DND-41 (cell line): ENCODE measurements around the gene LYRM1.
"Not testable (repeated sequence)": the region's sequence is repeated elsewhere in the genome, so short reads cannot be mapped to it uniquely, and the experiment has no call there.

Experiments
- ATAC-seq: fragments of 200-7000 bp; cut with Tn5 transposase; 3 replicates; pipeline ENCODE4 v1.9.1; 2021; ENCODE audit warnings: low read depth; ENCODE audit not compliant: insufficient read depth
- DNase-seq: peaks from one replicate; pipeline ENCODE4 v3.0.0-alpha.2; 2020
- H2AFZ ChIP-seq: 2 replicates; pipeline ENCODE4 v1.6.0; 2012; ENCODE audit warnings: low read depth, low read length
- H3K27ac ChIP-seq: 2 replicates; pipeline ENCODE4 v1.5.1; 2012; ENCODE audit warnings: low read length, inconsistent platforms
- H3K27me3 ChIP-seq: fragments of 200-600 bp; sonication (generic); 2 replicates; pipeline ENCODE4 v1.6.0; 2012; ENCODE audit warnings: low read length, mild to moderate bottlenecking, inconsistent platforms; ENCODE audit not compliant: insufficient read depth, poor library complexity
- H3K36me3 ChIP-seq: 2 replicates; pipeline ENCODE4 v1.5.1; 2012; ENCODE audit warnings: low read length, inconsistent platforms; ENCODE audit not compliant: insufficient read depth
- H3K4me1 ChIP-seq: 2 replicates; pipeline ENCODE4 v1.5.1; 2012; ENCODE audit warnings: mild to moderate bottlenecking, low read length; ENCODE audit not compliant: insufficient read depth
- H3K4me2 ChIP-seq: 2 replicates; pipeline ENCODE4 v1.6.0; 2012; ENCODE audit warnings: mild to moderate bottlenecking, moderate library complexity, low read length, inconsistent platforms; ENCODE audit not compliant: insufficient read depth
- H3K4me3 ChIP-seq, 2 experiments: fragments of 200-600 bp in 1 of 2; shearing (Covaris generic) in 1 of 2; 2 replicates each; pipeline ENCODE4 v1.5.1; 2012 to 2016; ENCODE audit warnings: inconsistent platforms in 2 of 2, low read length in 2 of 2, mild to moderate bottlenecking in 2 of 2, low read depth in 1 of 2, moderate library complexity in 1 of 2
- H3K79me2 ChIP-seq: 2 replicates; pipeline ENCODE4 v1.6.0; 2012; ENCODE audit warnings: low read length, inconsistent platforms; ENCODE audit not compliant: insufficient read depth
- H3K9ac ChIP-seq: 2 replicates; pipeline ENCODE4 v1.6.0; 2012; ENCODE audit warnings: low read depth, mild to moderate bottlenecking, inconsistent platforms, low read length, moderate library complexity
- H3K9me3 ChIP-seq: 2 replicates; pipeline ENCODE4 v1.5.1; 2012; ENCODE audit warnings: low read length, moderate library complexity, mild to moderate bottlenecking, inconsistent platforms; ENCODE audit not compliant: insufficient read depth, severe bottlenecking
- H4K20me1 ChIP-seq: 2 replicates; pipeline ENCODE4 v1.6.0; 2012; ENCODE audit warnings: low read length; ENCODE audit not compliant: insufficient read depth
- EZH2 ChIP-seq: IDR thresholded peaks from 3 replicates; pipeline ENCODE4 v1.6.1; 2012; ENCODE audit warnings: borderline replicate concordance, low read depth, mild to moderate bottlenecking, moderate library complexity, low read length, inconsistent platforms; ENCODE audit not compliant: severe bottlenecking
- TF ChIP-seq, protein P1 (sequence below): IDR thresholded peaks from 2 replicates; pipeline ENCODE4 v1.5.1; 2012; ENCODE audit warnings: borderline replicate concordance, low read length, moderate library complexity, mild to moderate bottlenecking; ENCODE audit not compliant: poor library complexity, severe bottlenecking; ENCODE audit errors: extremely low read depth

LYRM1 gene

GRCh38 chr16:20862162-20862960 lies 38.2 kb upstream of the LYRM1 start:
- Histone ChIP-seq H3K4me3 (no peak overlapping the region), H3K4me1 (no peaks in the 10 kb centered on the region), H3K79me2 (no peaks in the 10 kb centered on the region), H3K9ac (no peak overlapping the region), H3K27me3 (no peaks in the 10 kb centered on the region), H4K20me1 (peaks cover 9% of the 10 kb centered on the region; the same call in 1 of the 2 replicates), H2AFZ (no peak overlapping the region), H3K9me3 (no peaks in the 10 kb centered on the region), H3K36me3 (peaks cover 12% of the 10 kb centered on the region), H3K27ac (no peak overlapping the region), H3K4me2 (no peak overlapping the region)
- DNase-seq, result no peak
- no peak for ATAC-seq
- TF ChIP-seq, protein P1, sequence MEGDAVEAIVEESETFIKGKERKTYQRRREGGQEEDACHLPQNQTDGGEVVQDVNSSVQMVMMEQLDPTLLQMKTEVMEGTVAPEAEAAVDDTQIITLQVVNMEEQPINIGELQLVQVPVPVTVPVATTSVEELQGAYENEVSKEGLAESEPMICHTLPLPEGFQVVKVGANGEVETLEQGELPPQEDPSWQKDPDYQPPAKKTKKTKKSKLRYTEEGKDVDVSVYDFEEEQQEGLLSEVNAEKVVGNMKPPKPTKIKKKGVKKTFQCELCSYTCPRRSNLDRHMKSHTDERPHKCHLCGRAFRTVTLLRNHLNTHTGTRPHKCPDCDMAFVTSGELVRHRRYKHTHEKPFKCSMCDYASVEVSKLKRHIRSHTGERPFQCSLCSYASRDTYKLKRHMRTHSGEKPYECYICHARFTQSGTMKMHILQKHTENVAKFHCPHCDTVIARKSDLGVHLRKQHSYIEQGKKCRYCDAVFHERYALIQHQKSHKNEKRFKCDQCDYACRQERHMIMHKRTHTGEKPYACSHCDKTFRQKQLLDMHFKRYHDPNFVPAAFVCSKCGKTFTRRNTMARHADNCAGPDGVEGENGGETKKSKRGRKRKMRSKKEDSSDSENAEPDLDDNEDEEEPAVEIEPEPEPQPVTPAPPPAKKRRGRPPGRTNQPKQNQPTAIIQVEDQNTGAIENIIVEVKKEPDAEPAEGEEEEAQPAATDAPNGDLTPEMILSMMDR, result no peak
- no peak for TF ChIP-seq EZH2

- not testable (repeated sequence) for H3K4me1 ChIP-seq, DNase-seq, ATAC-seq, H3K27ac ChIP-seq, H3K4me2 ChIP-seq, H3K4me3 ChIP-seq, H3K9me3 ChIP-seq, H3K9ac ChIP-seq, H3K27me3 ChIP-seq, H3K79me2 ChIP-seq, H2AFZ ChIP-seq
- H3K36me3 ChIP-seq, result peaks cover 12% of the 10 kb centered on the region
- H4K20me1 ChIP-seq, result peaks cover 19% of the 10 kb centered on the region
Observed at GRCh38 chr16:20864376-20864775, 36.2 kb upstream of the LYRM1 start.

DNA sequence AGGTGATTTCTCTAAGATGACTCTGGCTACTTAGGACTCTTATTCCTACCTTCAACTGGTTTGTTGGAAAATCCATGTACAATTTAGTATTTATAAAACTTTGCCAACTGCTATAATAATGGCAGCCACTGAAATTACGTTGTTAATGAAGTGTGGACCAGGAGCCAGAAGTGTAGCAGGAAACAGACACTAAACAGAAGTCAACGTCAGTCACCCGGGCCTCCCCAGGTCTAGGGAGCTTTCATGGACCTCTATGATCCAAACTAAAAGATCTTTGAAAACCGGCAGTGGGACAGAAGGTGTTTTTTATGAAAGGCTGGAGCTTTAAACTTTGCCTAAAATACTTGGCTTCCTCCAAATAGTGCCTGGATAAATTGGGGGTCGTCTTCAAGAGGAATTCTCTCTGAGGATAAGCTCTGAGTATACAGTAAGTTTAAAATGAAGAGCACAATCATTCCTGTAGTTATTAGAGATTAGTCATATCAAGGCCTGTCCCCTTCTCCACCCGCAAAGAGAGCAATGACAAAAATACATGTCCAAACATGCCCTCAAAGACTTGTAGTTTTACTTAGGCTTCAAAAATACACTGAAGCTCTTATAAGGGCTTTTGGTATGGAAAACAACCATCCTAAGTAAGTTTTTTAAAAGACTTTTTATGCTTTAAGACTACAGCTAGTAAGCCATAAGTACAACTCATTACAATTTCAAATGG lies 35.0 kb upstream of the LYRM1 start:
- ATAC-seq (no peak), DNase-seq (no peak)
- Histone ChIP-seq H3K4me1 (no peaks in the 10 kb centered on the region), H3K9me3 (no peaks in the 10 kb centered on the region), H4K20me1 (peaks cover 23% of the 10 kb centered on the region), H3K79me2 (no peaks in the 10 kb centered on the region), H3K27ac (no peak overlapping the region), H3K27me3 (no peaks in the 10 kb centered on the region), H3K9ac (no peak overlapping the region), H3K4me2 (no peak overlapping the region), H2AFZ (no peak overlapping the region), H3K36me3 (peaks cover 6% of the 10 kb centered on the region), H3K4me3 (no peak overlapping the region)
- TF ChIP-seq, protein P1, result no peak
- TF ChIP-seq EZH2, result no peak

GRCh38 chr16:20866145-20866772 lies 34.3 kb upstream of the LYRM1 start:
- Histone ChIP-seq H3K4me3 (no peak overlapping the region), H3K27ac (no peak overlapping the region), H3K9me3 (no peaks in the 10 kb centered on the region), H3K4me2 (no peak overlapping the region), H3K9ac (no peak overlapping the region), H3K36me3 (peaks cover 6% of the 10 kb centered on the region), H2AFZ (no peak overlapping the region), H3K79me2 (no peaks in the 10 kb centered on the region), H3K4me1 (no peaks in the 10 kb centered on the region), H4K20me1 (peaks cover 23% of the 10 kb centered on the region), H3K27me3 (no peaks in the 10 kb centered on the region)
- DNase-seq (no peak), ATAC-seq (no peak)
- no peak for TF ChIP-seq EZH2
- TF ChIP-seq, protein P1, result no peak
